ENCODE data around the gene ADAM33.

The ADAM33 gene

GRCh38 chr20:3646067-3646440, 35.8 kb downstream of the ADAM33 start:
- DNase-seq (ENCODE audit: low read depth), result no peak

GRCh38 chr20:3645309-3646066, 36.3 kb downstream of the ADAM33 start:
- DNase-seq (ENCODE audit: low read depth), result no peak

- no peak for DNase-seq (ENCODE audit: low read depth)
Measured at GRCh38 chr20:3640259-3640658, 41.6 kb downstream of the ADAM33 start.

- no peak for DNase-seq (ENCODE audit: low read depth)
Measured at GRCh38 chr20:3635346-3635745, 46.5 kb downstream of the ADAM33 start.

GRCh38 chr20:3633913-3634478, 47.8 kb downstream of the ADAM33 start:
- no peak for DNase-seq (ENCODE audit: low read depth)

GRCh38 chr20:3632311-3633004, 49.4 kb downstream of the ADAM33 start:
- DNase-seq (ENCODE audit: low read depth), result no peak

GRCh38 chr20:3631534-3631933, 50.3 kb downstream of the ADAM33 start:
- DNase-seq (ENCODE audit: low read depth), result no peak

GRCh38 chr20:3630429-3630828, 51.4 kb downstream of the ADAM33 start:
- no peak for DNase-seq (ENCODE audit: low read depth)

GRCh38 chr20:3629893-3630292, 51.9 kb downstream of the ADAM33 start:
- DNase-seq (ENCODE audit: low read depth), result no peak

- DNase-seq (ENCODE audit: low read depth), result no peak
Measured at GRCh38 chr20:3628502-3629314, 53.1 kb downstream of the ADAM33 start.

GRCh38 chr20:3627476-3627875, 54.3 kb downstream of the ADAM33 start:
- DNase-seq (ENCODE audit: low read depth), result no peak

- no peak for DNase-seq (ENCODE audit: low read depth)
Measured at GRCh38 chr20:3622406-3622805, 59.4 kb downstream of the ADAM33 start.

- DNase-seq (ENCODE audit: low read depth), result no peak
Measured at GRCh38 chr20:3621111-3621510, 60.7 kb downstream of the ADAM33 start.

Data from T follicular helper cell (primary cell).